ENCODE results near the gene C1S.

GRCh38 chr12:7099290-7099996, 38.9 kb downstream of the C1S start:
- TF ChIP-seq EZH2 (IDR thresholded peaks at IDR 0.05; ENCODE audit: insufficient read depth, poor library complexity, severe bottlenecking) (no peak), EZH2phosphoT487 (IDR thresholded peaks at IDR 0.05; ENCODE audit: insufficient read depth, low read depth) (no peak)
